HG02973 (cell line): Measurements from ENCODE around the gene SAMD3.
"Not testable (repeated sequence)": the region's sequence is repeated elsewhere in the genome, so short reads cannot be mapped to it uniquely, and the experiment has no call there.

Source experiments
- ATAC-seq: cut with Tn5 transposase; IDR thresholded peaks from one replicate; pipeline ENCODE4 v1.9.1; 2021; ENCODE audit warnings: moderate library complexity; ENCODE audit not compliant: unreplicated experiment

The SAMD3 gene

GRCh38 chr6:130212215-130212874 is 10.4 kb downstream of the SAMD3 start:
- no peak for ATAC-seq

- ATAC-seq = no peak
Observed at GRCh38 chr6:130211691-130212090, 11.1 kb downstream of the SAMD3 start.

GRCh38 chr6:130207979-130208649 is 14.6 kb downstream of the SAMD3 start:
- ATAC-seq = no peak

GRCh38 chr6:130206479-130206878 is 16.3 kb downstream of the SAMD3 start:
- ATAC-seq = no peak

GRCh38 chr6:130204322-130204721 is 18.4 kb downstream of the SAMD3 start:
- ATAC-seq = no peak

GRCh38 chr6:130203370-130203769 is 19.4 kb downstream of the SAMD3 start:
- peak; percentile 44 for ATAC-seq

- ATAC-seq = peak; percentile 76
Observed at GRCh38 chr6:130202782-130203181, 20.0 kb downstream of the SAMD3 start.

GRCh38 chr6:130200020-130200419 is 22.7 kb downstream of the SAMD3 start:
- ATAC-seq = no peak

- no peak for ATAC-seq
Observed at GRCh38 chr6:130198483-130199035, 24.2 kb downstream of the SAMD3 start.

GRCh38 chr6:130197816-130198482 is 24.8 kb downstream of the SAMD3 start:
- not testable (repeated sequence) for ATAC-seq

GRCh38 chr6:130194434-130194833 is 28.3 kb downstream of the SAMD3 start:
- not testable (repeated sequence) for ATAC-seq

- no peak for ATAC-seq
Observed at GRCh38 chr6:130190701-130191690, 31.8 kb downstream of the SAMD3 start.

GRCh38 chr6:130189531-130190397 is 33.0 kb downstream of the SAMD3 start:
- no peak for ATAC-seq

- no peak for ATAC-seq
Observed at GRCh38 chr6:130188207-130188899, 34.4 kb downstream of the SAMD3 start.

- no peak for ATAC-seq
Observed at GRCh38 chr6:130187335-130188206, 35.2 kb downstream of the SAMD3 start.

GRCh38 chr6:130185658-130186057 is 37.1 kb downstream of the SAMD3 start:
- no peak for ATAC-seq

GRCh38 chr6:130183271-130184222 is 39.2 kb downstream of the SAMD3 start:
- no peak for ATAC-seq
